Stimulated activated naive CD4-positive, alpha-beta T cell treated with Interleukin-2 at 50 U/mL for 16 hours (primary cell): ENCODE data around the gene MRPS12.
"Not testable (repeated sequence)": the region's sequence is repeated elsewhere in the genome, so short reads cannot be mapped to it uniquely, and the experiment has no call there.

Experiments used
- DNase-seq: peaks from one replicate; lab custom pipeline; 2025; lab: John Stamatoyannopoulos, UW

The MRPS12 gene

DNA sequence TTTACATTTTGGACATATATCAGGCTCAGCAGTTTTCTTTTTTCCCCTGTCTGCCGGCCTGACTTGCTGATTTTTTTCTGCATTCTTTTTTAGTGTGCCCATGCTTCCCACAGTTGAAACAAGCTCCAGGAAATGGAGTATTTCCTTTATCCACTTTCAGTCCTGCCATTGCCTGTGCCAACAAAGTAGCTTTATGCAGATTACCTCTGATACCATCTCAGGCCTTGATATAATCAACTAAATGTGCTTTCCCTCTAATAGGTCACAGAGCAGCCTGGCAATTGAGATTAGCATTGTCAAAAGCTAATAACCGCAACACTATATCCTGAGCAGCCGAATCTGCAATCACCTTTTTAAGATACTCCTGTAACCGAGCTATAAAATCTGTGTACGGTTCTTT is 9.2 kb downstream of the MRPS12 start:
- DNase-seq, result no peak

DNA sequence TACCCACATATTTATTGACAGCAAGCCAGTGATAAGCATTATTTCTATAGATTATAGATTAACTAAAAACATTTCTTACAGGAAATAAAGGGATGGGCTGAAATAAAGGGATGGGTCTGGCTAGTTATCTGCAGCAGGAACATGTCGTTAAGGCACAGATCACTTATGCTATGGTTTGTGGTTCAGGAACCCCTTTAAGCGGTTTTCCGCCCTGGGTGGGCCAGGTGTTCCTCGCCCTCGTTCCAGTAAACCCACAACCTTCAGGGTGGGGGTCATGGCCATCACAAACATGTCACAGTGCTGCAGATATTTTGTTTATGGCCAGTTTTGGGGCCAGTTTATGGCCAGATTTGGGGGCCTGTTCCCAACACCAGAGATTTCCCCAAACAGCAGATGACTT is 10.7 kb downstream of the MRPS12 start:
- DNase-seq, result not testable (repeated sequence)

DNA sequence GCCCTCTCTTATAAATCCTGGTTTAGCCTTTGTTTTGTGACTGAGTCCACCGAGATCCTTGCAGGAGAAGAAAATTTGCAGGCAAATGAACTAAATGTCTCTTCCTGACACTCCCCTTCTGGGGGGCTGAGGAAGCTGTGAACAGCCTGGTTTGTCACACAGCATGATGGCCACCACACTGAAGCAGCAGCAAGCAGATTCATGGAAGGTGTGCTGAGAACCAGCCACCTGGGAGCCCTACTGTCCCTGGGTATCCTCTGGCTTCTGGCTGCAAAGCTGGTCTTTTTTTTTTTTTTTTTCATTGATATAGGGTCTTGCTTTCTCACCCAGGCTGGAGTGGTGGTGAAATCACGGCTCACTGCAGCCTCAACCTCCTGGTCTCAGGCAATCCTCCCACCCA is 11.2 kb downstream of the MRPS12 start:
- DNase-seq, result no peak

DNA sequence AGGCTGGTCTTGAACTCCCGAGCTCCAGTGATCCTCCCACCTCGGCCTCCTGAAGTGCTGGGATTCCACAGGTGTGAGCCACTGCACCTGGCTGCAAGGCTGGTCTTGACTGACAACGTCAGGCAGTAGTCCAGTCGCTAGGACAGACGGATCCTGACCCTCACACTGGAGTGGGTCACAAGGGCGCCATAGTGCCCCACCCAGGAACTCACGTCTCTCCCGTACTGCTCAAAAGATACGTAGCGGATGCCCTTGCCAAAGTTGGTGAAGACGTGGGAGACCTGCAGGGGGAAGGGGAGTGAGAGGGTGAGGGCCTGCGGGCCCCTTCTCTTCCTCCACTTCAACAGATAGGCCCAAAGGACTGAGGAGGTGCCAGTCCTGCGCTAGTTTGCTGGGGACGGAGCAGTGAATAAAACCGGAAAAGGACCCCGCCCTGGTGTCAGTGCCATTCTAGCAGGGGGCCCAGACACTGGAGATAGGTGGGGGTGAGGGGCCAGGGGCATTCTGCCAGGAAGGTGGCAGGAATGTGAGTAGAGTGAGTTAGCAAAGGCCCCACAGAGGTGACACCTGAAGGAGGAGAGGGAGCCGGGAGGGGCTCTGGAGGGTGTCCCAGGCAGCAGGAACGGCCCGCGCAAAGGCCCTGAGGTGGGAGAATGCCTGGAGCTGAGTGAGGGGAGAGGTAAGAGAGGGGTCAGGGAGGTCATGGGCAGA is 11.9 kb downstream of the MRPS12 start:
- no peak for DNase-seq

DNA sequence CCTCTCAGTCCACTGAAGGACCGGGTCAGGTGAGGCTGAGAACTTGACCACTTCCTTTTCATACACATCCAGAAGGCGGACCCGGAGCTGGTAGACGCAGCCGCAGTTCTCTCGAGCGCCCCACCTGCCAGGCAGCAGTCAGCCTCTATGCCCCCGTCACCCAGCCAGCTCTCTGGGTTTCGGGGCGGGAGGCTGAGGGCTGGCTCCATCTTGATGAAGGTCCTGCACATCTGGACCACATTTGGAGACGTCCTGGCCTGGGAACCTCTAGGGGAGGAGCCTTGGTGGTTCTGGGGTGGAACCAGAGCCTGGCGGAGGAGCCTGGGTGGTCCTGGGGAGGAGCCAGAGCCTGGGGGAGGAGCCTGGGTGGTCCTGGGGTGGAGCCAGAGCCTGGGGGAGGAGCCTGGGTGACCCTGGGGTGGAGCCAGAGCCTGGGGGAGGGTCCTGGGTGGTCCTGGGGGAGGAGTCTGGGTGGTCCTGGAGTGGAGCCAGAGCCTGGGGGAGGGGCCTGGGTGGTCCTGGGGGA is 14.3 kb downstream of the MRPS12 start:
- DNase-seq, result no peak

DNA sequence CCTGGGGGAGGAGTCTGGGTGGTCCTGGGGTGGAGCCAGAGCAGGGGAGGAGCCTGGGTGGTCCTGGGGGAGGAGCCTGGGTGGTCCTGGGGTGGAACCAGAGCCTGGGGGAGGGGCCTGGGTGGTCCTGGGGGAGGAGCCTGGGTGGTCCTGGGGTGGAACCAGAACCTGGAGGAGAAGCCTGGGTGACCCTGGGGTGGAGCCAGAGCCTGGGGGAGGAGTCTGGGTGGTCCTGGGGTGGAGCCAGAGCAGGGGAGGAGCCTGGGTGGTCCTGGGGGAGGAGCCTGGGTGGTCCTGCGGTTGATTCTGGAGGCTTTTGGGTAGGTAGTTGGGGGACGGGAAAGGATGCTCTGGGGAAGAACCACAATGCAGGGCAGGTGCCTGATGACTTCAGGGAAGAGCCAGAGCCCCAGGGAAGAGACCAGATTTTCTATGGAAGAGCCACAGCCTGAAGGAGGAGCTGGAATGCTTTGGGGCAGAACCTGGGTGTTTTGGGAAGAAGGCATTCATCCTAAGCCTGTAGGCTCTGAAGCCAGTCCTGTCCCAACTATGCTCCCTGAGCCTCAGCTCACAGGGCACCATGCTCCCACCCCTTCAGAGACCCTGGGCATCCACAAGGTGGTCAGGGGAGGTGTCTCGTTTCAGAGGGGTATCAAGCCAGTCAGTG is 15.0 kb downstream of the MRPS12 start:
- no peak for DNase-seq

DNA sequence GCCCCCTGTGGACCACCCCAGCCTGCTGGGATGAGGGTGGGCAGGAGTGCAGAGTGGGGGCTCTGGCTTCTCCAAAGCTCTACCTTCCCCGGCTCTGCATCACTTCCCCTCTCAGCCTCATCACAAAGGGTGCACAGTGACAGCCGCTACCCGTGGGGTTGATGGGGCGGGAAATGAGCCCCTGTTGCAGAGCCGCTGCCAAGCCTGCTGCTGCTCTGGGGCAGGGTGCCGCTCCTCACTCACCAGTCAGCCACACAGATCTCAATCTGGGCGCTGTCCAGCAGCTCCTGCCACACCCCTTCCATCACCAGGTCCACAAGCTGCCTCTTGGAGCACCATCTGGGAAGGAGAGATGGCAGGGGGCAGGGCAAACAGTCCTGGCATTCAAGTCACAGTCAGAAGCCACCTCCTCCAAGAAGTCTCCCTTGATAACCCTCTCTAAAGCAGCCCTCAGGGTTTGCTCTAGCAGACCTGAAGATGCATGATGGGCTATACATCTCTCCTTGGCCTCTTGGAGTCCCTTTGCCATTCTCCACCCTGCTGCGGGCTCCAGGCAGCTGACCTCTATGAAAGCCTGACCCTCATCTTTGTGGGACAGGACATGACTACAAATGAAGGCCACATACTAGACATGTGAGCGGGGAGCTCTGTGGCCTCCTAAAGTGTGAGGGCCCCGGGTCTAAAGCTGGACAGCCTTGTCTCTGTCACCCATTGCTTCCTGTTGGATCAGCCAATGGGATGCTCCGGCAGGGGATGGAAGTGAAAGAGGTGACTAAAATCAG is 15.7 kb downstream of the MRPS12 start:
- DNase-seq, result no peak

DNA sequence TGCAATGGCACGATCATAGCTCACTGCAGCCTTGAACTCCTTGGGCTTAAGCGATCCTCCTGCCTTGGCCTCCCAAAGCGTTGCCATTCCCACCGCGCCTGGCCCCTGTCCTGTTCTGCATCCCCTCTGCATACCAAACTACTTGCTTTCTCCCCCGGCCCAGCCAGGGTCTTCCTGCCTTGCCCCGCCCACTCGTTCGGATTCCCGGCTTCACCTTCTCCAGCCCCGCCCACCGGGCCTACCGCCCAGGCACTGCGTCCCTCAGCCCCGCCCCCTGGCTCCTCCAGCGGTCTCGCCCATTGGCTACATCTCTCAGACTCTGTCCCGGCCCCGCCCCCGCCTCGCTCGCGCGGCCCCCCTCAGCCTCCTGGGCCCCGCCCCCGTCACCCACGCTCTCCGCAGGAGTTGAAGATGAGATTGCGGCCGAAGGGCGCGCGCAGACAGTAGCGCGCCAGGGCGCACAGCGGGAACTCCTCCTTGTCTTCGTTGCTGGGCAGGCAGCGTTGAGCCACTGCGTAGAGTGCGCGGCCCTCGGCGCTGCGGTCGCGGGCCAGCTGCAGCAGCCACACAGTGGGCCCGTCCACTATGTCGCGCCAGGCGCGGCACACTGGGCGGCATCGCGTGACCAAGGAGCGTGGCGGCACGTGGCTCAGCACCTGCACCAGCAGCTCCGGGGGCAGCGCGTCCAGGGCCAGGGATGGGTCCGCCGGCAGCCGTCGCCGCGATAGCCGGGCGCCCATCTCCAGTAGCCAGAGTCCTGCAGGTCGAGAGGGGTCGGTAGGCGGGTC is 19.0 kb downstream of the MRPS12 start:
- DNase-seq, result peak; percentile 81

DNA sequence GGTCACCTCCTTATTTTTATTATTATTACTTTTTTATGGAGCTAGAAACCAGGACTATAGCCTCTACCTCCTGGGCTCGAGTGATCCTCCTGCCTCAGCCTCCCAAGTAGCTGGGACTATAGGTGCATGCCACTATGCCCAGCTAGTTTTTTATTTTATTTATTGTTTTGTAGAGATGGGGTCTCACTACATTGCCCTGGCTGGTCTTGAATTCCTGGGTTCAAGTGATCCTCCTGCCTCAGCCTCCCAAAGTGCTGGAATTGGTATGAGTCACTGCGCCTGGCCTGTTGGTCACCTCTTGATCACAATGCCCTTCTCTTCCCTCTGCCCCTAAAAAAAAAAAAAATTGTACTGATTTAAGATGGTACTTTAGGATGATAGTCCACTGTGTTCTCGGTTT is 20.4 kb downstream of the MRPS12 start:
- DNase-seq, result no peak

DNA sequence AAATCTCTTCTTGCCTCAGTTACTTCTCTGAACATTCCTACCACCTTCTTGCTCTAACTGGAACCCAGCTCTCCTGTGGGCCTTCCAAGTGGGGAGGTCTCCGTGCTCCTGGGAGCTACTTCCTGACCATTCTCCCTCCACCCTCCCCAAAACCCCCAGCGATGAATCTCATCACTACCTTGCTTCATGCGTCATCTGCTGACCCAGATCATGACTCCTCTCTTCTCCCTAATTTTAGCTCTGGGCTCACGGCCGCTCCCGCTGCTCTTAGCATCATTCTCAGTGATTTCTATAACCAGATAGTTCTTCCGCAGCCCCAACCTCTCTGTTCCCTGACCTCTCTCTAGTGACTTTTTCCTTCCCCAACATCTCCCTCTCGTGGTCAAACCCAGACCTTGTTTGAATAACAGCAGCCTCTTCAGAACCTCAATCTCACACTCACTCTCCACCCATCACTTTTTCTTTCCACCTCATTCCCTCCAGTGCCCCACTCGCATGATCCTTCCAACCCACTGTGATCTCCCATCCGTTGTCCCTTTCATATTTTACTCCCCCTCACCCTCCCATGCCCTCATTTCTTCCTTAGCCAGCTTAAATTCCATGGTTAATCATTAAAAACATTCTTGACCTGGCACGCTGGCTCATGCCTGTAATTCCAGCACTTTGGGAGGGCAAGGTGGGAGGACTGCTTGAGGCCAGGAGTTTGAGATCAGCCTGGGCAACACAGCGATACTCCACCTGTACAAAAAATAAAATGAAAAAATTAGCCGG is 21.8 kb downstream of the MRPS12 start:
- peak; percentile 10 for DNase-seq

DNA sequence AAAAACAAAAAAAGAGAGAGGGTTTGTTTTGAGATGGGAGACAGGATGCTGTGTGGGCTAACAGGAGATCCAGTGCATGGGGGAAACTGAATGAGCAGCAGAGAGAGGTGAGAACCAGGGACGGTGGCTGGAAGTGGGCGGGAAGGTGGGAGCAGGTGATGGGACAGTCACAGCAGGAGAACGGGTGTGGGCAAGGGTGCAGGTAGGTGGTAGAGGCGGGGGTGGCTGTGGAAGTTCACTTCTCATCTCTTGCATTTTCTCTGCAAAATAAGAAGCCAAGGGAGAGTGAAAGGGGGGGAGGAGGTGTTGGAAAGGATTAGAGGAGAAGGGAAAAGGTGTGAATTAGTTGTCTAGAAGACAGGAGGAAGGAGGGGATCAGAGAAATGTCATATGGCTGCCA is 22.9 kb downstream of the MRPS12 start:
- DNase-seq, result no peak

DNA sequence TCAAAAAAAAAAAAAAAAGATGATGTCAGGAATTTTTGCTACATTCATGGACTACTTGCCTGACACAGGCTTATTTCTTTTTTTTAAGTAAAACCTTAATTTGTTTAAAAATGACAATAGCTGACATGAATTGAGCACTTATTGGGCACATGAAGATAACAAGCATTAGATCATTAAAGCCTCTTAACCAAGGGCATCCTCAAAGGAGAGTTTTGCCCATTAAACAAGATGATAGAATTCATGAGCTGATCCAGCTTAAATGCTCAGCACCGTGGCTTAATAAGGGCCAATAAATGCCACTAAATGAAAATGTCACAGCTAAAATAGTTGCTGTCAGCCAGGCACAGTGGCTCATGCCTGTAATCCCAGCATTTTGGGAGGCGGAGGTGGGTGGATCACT is 25.5 kb downstream of the MRPS12 start:
- DNase-seq, result no peak

DNA sequence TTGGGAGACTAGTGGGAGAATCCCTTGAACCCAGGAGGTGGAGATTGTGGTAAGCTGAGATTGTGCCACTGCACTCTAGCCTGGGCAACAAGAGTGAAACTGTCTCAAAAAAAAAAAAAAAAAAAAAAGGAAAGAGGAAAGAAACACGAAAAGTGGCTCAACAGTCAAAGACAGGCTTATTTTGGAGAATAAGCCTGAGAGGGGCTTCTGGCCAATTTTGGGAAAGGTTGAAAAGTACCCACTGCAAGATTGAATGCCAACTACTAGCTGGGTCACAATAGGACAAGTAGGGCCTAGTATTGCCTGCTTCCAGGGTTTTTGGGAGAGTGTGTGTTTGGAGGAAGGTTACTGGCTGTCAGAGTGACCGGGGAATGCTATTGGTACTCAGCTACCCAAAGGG is 27.6 kb downstream of the MRPS12 start:
- DNase-seq, result no peak

DNA sequence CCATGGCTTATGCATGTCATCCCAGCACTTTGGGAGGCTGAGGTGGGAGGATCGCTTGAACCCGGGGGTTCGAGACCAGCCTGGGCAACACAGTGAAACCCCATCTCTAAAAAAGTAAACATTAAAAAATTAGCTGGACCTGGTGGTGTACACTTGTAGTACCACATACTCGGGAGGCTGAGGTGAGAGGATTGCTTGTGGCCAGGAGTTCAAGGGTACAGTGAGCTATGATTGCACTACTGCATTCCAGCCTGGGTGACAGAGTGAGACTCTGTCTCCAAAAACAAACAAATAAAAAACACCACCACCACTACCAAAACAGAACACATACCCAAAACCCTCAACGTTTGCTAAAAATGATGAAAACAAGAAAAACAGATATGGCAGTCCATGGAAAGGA is 28.9 kb downstream of the MRPS12 start:
- DNase-seq, result no peak

DNA sequence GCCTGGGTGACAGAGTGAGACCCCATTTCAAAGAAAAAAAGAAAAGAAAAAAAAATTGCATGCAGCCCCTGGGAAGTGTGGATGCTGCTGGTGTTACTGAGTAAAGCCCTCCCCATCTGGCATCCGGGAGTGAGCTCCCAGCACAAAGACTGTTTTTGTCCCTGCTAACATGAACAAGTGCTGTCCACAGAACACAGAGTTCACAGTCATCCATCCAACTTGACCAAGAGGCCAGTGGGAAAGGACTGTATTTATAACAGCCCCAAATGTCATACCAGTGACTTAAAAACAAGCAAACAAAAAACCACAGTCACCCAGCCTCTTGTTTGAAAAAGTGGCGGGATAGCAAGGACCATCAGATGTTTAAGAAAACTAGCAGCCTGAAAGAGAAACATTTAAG is 34.0 kb downstream of the MRPS12 start:
- DNase-seq, result no peak

DNA sequence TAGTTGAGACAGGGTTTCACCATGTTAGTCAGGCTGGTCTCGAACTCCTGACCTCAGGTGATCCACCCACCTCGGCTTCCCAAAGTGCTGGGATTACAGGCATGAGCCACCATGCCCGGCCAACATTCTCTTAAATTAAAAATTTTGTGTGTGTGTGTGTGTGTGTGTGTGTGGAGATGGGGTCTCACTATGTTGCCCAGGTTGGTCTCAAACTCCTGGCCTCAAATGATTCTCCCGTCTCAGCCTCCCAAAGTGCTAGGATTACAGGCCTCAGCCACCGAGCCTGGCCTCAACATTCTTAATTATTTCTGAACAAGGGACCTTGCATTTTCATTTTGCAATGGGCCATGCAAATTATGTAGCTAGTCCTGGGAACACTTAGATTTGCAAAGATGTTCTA is 35.4 kb downstream of the MRPS12 start:
- not testable (repeated sequence) for DNase-seq

DNA sequence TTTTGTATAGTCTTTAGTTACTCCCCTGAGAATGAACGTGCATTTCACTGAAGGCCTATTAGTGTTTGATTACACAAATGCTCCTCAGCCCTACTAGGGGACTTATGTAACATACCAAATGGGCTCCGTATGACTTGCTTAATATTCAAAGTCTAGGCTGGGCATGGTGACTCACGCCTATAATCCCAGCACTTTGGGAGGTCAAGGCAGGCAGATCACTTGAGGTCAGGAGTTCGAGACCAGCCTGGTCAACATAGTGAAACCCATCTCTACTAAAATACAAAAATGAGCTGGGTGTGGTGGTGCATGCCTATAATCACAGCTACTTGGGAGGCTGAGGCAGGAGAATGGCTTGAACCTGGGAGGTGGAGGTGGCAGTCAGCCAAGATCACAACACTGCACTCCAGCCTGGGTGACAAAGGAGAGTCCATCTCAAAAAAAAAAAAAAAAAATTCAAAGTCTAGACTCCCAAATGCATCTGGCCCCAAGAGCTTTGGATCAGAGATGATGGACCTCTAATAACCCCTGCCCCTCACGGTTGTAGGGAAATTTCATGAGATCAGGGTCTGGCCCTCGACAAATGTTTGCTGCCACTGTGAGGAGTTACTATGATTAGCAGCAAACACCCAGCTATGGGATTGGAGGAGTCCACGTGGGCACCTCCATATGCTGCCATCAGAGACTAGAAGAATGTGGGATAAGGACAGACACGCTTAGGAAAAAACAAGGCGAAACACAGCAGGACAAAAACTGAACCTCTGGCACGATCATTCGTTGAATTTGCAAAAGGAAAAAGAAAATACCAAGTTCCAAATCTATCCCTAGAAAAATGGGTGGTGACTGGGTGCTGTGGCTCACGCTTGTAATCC is 40.2 kb downstream of the MRPS12 start:
- no peak for DNase-seq

DNA sequence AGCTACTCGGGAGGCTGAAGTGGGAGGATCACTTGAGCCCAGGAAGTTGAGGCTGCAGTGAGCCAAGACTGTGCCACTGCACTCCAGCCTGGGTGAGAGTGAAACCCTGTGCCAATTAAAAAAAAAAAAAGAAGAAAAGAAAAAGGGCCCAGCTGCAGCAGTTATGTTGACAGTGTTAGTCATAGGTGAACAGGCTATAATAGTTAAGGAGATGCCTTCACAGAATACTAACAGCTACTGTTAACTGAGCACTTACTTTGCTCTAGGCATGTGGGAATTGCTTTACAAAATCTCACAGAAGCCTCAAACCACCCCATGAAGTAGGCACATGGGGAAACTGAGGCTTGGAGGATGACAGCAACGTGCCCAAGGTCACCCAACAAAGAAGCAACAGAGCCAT is 40.9 kb downstream of the MRPS12 start:
- no peak for DNase-seq

DNA sequence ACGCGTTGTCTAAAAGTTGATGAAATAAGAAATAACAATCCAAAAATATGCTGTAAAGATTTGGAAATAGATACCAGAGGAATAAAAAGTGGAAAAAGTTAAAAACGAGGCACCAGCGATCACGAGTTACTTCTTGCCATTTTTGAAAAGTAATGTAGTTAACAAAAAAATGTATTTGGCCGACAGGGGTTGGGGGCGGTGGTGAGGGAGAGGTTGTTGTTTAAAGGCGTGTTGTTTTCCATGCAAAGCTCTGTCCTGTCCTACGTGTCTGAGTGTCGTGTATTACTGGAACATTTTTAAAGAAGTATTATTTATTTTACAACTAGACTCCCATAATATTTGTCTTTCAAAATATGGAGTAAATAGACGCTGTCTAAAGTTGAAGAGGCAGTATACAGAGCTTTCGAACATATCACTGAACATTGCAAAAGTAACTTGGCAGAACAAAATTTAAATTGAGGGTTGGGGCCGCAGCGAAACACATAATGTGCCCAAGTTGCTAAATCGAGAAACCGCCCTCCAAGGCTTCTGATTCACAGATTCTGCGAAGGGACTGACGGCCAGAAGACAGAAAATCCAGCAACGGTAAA is 44.0 kb downstream of the MRPS12 start:
- DNase-seq, result no peak
